Neural cell (in vitro differentiated cells): ENCODE data around the gene CABP2. TPM values are rescaled to one million over a fixed set of nuclear protein-coding genes. Genes with fewer than 3 reads are reported as not detected.

Experiments
- H2AFZ ChIP-seq: fragments of 200-600, 300-800 bp; sonication (generic), shearing (Covaris generic); 2 replicates; pipeline ENCODE4 v1.6.0; 2014; ENCODE audit warnings: low read depth, mild to moderate bottlenecking, antibody characterized with exemption, low read length, moderate library complexity
- H3F3A ChIP-seq: fragments of 200-600 bp; shearing (Covaris generic); 2 replicates; pipeline ENCODE4 v1.6.1; 2016; ENCODE audit warnings: mild to moderate bottlenecking, moderate library complexity, mixed read lengths, antibody characterized with exemption, low read length; ENCODE audit not compliant: insufficient read depth, poor library complexity, severe bottlenecking
- H3K27ac ChIP-seq: fragments of 200-600, 300-800 bp; sonication (generic), shearing (Covaris generic); 2 replicates; pipeline ENCODE4 v1.5.1; 2014; ENCODE audit warnings: mild to moderate bottlenecking, low read length, moderate library complexity
- H3K27me3 ChIP-seq: fragments of 300-800, 200-600 bp; sonication (generic), shearing (Covaris generic); 2 replicates; pipeline ENCODE4 v1.6.0; 2014; ENCODE audit warnings: mild to moderate bottlenecking, low read depth, low read length, moderate library complexity; ENCODE audit not compliant: insufficient read depth
- H3K36me3 ChIP-seq: fragments of 300-800, 200-600 bp; sonication (generic), shearing (Covaris generic); 2 replicates; pipeline ENCODE4 v1.5.1; 2014; ENCODE audit warnings: mild to moderate bottlenecking, antibody characterized with exemption, low read length, moderate library complexity; ENCODE audit not compliant: insufficient read depth
- H3K4me2 ChIP-seq: fragments of 300-800, 200-600 bp; sonication (generic), shearing (Covaris generic); 2 replicates; pipeline ENCODE4 v1.6.0; 2014; ENCODE audit warnings: mild to moderate bottlenecking, low read length
- H3K4me3 ChIP-seq: fragments of 300-800, 200-600 bp; sonication (generic), shearing (Covaris generic); 2 replicates; pipeline ENCODE4 v1.5.1; 2014; ENCODE audit warnings: mild to moderate bottlenecking, low read length, moderate library complexity
- H3K79me2 ChIP-seq: fragments of 200-600 bp; shearing (Covaris generic); replicated peaks from 2 replicates; pipeline ENCODE4 v1.6.0; 2014; ENCODE audit warnings: mild to moderate bottlenecking, low read length, moderate library complexity; ENCODE audit not compliant: insufficient read depth
- H3K9ac ChIP-seq: fragments of 300-800, 200-600 bp; sonication (generic), shearing (Covaris generic); 2 replicates; pipeline ENCODE4 v1.6.1; 2016; ENCODE audit warnings: mild to moderate bottlenecking, low read length, mixed read lengths
- H3K9me2 ChIP-seq: fragments of 200-600 bp; shearing (Covaris generic); 2 replicates; pipeline ENCODE4 v1.6.1; 2016; ENCODE audit warnings: mild to moderate bottlenecking, low read length, mixed read lengths; ENCODE audit not compliant: insufficient read depth
- H3K9me3 ChIP-seq: fragments of 200-600, 300-800 bp; sonication (generic), shearing (Covaris generic); 2 replicates; pipeline ENCODE4 v1.6.1; 2016; ENCODE audit warnings: mild to moderate bottlenecking, mixed run types, low read length, moderate library complexity, mixed read lengths
- H4K20me1 ChIP-seq: fragments of 200-600 bp; shearing (Covaris generic); 2 replicates; pipeline ENCODE4 v1.6.1; 2016; ENCODE audit warnings: mild to moderate bottlenecking, mixed run types; ENCODE audit not compliant: insufficient read depth
- EZH2 ChIP-seq: fragments of 200-600, 300-800 bp; shearing (Covaris generic), sonication (generic); IDR thresholded peaks from 2 replicates; pipeline ENCODE4 v1.6.1; 2014; ENCODE audit warnings: antibody characterized with exemption, low read length, borderline replicate concordance, mild to moderate bottlenecking; ENCODE audit not compliant: insufficient read depth, poor library complexity, severe bottlenecking
- MXI1 ChIP-seq: fragments of 450-650 bp; conservative IDR thresholded peaks from 2 replicates; pipeline ENCODE4 v1.6.1; 2014; ENCODE audit warnings: antibody characterized with exemption, mild to moderate bottlenecking; ENCODE audit not compliant: poor library complexity, severe bottlenecking
- REST ChIP-seq: IDR thresholded peaks from 2 replicates; pipeline ENCODE4 v1.6.1; 2012; ENCODE audit warnings: borderline replicate concordance
- SMC3 ChIP-seq: fragments of 450-650 bp; conservative IDR thresholded peaks from 2 replicates; pipeline ENCODE4 v1.6.1; 2014; ENCODE audit warnings: antibody characterized with exemption, mild to moderate bottlenecking, moderate library complexity; ENCODE audit not compliant: poor library complexity
- polyA plus RNA-seq: library from polyadenylated mRNA; depleted of rRNA; stranded (reverse); fragments of >200 nt; gene quantifications from 2 replicates; pipeline ENCODE4 v1.2.3, GENCODE V29; 2014
- TF ChIP-seq, protein P1 (sequence below): fragments of 450-650 bp; IDR thresholded peaks from 2 replicates; pipeline ENCODE4 v1.5.1; 2014; ENCODE audit warnings: antibody characterized with exemption, mild to moderate bottlenecking, moderate library complexity; ENCODE audit not compliant: poor library complexity, severe bottlenecking

Gene CABP2
- polyA plus RNA-seq, 1 donor from 2014 or later: not detected

DNA sequence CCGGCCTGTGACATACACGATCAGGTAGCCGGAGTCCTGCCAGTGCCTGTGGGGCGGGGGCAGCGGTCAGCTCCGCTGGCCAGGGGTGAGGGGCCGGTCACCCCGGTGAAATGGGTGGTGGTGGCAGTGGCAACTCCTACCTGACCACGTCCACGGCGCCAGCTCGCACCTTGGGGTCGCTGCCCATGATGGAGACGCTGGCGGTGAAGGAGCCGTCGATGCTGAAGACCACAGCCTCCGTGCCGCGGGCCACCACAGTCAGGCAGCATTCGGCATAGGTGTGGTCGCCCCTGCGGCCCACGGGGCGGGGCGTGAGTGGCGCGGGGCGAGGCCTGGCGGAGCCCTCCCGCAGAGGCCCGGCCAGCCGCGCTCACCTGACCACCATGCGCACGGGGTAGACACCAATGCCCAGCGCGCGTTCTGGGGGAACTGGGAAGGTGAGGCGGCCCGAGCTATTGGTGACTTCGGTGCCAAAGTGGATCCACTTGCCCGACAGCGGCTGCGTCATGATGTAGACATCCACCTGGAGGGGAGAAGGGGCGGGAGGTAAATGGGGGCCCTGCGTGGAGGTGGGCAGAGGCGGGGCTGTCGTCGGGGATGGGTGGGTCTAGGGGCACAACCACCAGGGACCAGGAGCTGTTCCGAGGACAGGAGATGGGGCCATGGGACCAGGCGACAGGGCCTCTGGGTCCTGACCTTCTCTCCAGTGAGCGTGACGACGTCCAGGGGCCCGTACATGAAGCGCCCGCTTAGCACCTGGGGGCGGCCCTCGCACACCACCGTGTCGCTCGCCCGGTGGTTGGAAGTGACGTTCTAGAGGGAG is 29.5 kb downstream of the CABP2 start:
- Histone ChIP-seq H3F3A (no peaks in the 10 kb centered on the region), H3K4me3 (no peak overlapping the region)

DNA sequence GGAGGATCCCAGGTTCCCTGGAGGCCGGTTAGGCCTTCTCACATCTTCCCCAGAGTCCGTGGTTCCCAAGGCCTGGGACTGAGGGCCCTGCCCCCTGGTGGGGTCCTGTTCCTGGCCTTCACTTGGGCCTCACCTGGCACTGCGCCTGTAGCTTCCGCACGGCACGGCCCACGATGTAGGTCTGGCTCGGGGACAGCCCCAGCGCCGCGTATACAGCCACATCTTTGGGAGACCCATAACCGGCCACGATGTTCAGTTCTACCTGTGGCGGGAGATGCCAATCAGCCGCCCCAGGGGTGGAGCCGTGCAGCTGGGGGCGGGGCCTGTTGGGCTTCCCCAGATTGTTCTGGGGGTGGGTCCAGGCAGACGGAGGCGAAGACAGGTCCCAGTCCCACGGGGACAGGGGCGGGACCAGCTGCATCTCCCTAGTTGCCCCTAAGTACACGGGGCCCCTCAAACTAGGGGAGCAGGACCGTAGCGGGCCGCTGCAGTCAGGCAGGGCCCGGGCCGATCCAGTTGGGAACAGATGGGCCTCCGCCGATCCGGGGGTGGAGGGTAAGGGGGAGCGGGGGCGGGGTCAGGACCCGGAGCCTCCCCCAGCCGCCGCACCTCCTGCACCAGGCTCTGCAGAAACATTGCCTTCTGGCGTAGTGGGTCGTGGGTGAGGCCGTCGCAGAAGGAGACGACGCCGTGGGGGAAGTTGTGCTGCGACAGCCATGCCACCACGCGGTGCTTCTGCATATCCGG is 30.3 kb downstream of the CABP2 start:
- H3K4me2 ChIP-seq: no peak overlapping the region
- no peaks in the 10 kb centered on the region for H3K27me3 ChIP-seq
- H3F3A ChIP-seq: no peaks in the 10 kb centered on the region
- no peak overlapping the region for H3K27ac ChIP-seq
- H3K79me2 ChIP-seq: no peaks in the 10 kb centered on the region
- H4K20me1 ChIP-seq: no peaks in the 10 kb centered on the region
- no peak for TF ChIP-seq REST
- TF ChIP-seq MXI1: no peak
- TF ChIP-seq, protein P1, sequence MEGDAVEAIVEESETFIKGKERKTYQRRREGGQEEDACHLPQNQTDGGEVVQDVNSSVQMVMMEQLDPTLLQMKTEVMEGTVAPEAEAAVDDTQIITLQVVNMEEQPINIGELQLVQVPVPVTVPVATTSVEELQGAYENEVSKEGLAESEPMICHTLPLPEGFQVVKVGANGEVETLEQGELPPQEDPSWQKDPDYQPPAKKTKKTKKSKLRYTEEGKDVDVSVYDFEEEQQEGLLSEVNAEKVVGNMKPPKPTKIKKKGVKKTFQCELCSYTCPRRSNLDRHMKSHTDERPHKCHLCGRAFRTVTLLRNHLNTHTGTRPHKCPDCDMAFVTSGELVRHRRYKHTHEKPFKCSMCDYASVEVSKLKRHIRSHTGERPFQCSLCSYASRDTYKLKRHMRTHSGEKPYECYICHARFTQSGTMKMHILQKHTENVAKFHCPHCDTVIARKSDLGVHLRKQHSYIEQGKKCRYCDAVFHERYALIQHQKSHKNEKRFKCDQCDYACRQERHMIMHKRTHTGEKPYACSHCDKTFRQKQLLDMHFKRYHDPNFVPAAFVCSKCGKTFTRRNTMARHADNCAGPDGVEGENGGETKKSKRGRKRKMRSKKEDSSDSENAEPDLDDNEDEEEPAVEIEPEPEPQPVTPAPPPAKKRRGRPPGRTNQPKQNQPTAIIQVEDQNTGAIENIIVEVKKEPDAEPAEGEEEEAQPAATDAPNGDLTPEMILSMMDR: no peak
- TF ChIP-seq SMC3: no peak
- TF ChIP-seq EZH2: no peak
- H3K9ac ChIP-seq: no peak overlapping the region
- no peak overlapping the region for H3K4me3 ChIP-seq
- no peaks in the 10 kb centered on the region for H3K9me2 ChIP-seq
- no peaks in the 10 kb centered on the region for H3K36me3 ChIP-seq
- H2AFZ ChIP-seq: no peak overlapping the region
- H3K9me3 ChIP-seq: no peaks in the 10 kb centered on the region

More for the DNA sequence above, 29.5 kb downstream of the CABP2 start:
- no peak overlapping the region for H2AFZ ChIP-seq
- no peaks in the 10 kb centered on the region for H3K9me2 ChIP-seq
- no peaks in the 10 kb centered on the region for H3K36me3 ChIP-seq
- TF ChIP-seq, protein P1: no peak
- no peak for TF ChIP-seq MXI1
- no peaks in the 10 kb centered on the region for H4K20me1 ChIP-seq
- no peaks in the 10 kb centered on the region for H3K9me3 ChIP-seq
- no peak overlapping the region for H3K9ac ChIP-seq
- no peaks in the 10 kb centered on the region for H3K79me2 ChIP-seq
- H3K4me2 ChIP-seq: no peak overlapping the region
- no peaks in the 10 kb centered on the region for H3K27me3 ChIP-seq
- H3K27ac ChIP-seq: no peak overlapping the region
